Measurements from ENCODE around the gene IL25.

Gene IL25

DNA sequence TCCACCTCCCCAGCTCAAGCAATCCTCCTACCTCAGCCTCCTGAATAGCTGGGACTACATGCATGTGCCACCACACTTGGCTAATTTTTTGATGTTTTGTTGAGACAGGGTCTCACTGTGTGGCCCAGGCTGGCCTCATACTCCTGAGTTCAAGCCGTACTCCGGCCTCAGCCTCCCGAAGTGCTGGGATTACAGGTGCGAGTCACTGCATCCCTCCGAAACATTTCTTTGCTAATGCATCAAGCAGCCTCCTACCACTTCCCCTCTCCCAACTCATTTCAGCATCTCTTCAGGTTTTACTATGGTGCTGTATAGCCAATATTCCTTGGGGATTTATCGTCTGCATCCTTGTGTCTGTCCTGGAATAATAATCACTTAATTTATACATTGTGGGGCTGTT is 17.6 kb upstream of the IL25 start:
- Histone ChIP-seq H3K4me2 (ENCODE audit: low read depth, low read length) (no peak overlapping the region), H3K4me3 (ENCODE audit: low read length) (no peak overlapping the region), H3K36me3 (replicated peaks; ENCODE audit: insufficient read depth, low read length) (no peaks in the 10 kb centered on the region), H3K27ac (ENCODE audit: low read length) (no peak overlapping the region), H3K9ac (ENCODE audit: low read length) (no peak overlapping the region), H4K20me1 (ENCODE audit: insufficient read depth, low read length) (no peaks in the 10 kb centered on the region), H3K27me3 (replicated peaks; ENCODE audit: insufficient read depth, low read length) (peaks cover 5% of the 10 kb centered on the region), H3K9me3 (replicated peaks; ENCODE audit: insufficient read depth, low read length) (no peaks in the 10 kb centered on the region), H3K4me1 (ENCODE audit: low read length) (no peaks in the 10 kb centered on the region), H3K79me2 (ENCODE audit: low read length) (no peaks in the 10 kb centered on the region), H3F3A (ENCODE audit: insufficient read depth, low read length) (no peaks in the 10 kb centered on the region), H2AFZ (ENCODE audit: low read length) (no peak overlapping the region), H3K9me2 (replicated peaks; ENCODE audit: insufficient read depth, low read length) (no peaks in the 10 kb centered on the region)
- DNase-seq: no peak
- TF ChIP-seq EZH2phosphoT487 (IDR thresholded peaks at IDR 0.05; ENCODE audit: low read length): no peak
- TF ChIP-seq EZH2 (optimal IDR thresholded peaks at IDR 0.05; ENCODE audit: low read depth, low read length): no peak
- TF ChIP-seq, protein P1, sequence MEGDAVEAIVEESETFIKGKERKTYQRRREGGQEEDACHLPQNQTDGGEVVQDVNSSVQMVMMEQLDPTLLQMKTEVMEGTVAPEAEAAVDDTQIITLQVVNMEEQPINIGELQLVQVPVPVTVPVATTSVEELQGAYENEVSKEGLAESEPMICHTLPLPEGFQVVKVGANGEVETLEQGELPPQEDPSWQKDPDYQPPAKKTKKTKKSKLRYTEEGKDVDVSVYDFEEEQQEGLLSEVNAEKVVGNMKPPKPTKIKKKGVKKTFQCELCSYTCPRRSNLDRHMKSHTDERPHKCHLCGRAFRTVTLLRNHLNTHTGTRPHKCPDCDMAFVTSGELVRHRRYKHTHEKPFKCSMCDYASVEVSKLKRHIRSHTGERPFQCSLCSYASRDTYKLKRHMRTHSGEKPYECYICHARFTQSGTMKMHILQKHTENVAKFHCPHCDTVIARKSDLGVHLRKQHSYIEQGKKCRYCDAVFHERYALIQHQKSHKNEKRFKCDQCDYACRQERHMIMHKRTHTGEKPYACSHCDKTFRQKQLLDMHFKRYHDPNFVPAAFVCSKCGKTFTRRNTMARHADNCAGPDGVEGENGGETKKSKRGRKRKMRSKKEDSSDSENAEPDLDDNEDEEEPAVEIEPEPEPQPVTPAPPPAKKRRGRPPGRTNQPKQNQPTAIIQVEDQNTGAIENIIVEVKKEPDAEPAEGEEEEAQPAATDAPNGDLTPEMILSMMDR (IDR thresholded peaks at IDR 0.05; ENCODE audit: low read length): no peak

DNA sequence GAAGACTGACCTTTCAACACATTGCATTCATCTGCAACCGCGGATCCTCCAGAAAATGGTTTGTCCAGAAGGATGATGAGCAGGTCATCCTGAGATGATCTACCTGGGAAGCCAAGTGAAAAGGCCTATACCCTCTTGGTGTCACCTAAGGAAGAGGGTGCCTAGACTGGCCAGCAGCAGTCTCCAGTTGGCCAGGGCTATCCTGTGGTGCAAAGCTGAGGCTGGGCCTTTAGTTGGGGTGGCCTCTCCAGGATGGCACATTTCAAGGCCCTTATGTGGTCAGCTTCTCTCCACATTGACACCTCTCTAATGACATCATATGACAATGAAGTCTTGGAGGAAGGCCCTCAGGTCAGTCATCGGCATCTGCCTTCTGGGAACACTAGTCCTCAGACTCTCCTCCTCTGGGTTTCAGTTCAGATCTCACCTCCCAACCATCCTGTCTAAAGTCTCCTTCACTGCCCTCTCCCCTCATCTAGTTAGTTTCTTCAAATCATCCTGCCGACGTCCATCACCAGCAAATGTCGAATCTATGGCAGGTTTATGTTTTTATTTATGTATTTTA is 16.7 kb upstream of the IL25 start:
- H3K36me3 ChIP-seq (replicated peaks; ENCODE audit: insufficient read depth, low read length): no peaks in the 10 kb centered on the region
- H3F3A ChIP-seq (ENCODE audit: insufficient read depth, low read length): no peaks in the 10 kb centered on the region
- no peak overlapping the region for H2AFZ ChIP-seq (ENCODE audit: low read length)
- H3K9ac ChIP-seq (ENCODE audit: low read length): no peak overlapping the region
- H3K27me3 ChIP-seq (replicated peaks; ENCODE audit: insufficient read depth, low read length): peaks cover 5% of the 10 kb centered on the region
- H3K9me3 ChIP-seq (replicated peaks; ENCODE audit: insufficient read depth, low read length): no peaks in the 10 kb centered on the region
- H3K4me1 ChIP-seq (ENCODE audit: low read length): no peaks in the 10 kb centered on the region
- H4K20me1 ChIP-seq (ENCODE audit: insufficient read depth, low read length): no peaks in the 10 kb centered on the region
- no peak overlapping the region for H3K27ac ChIP-seq (ENCODE audit: low read length)
- H3K4me2 ChIP-seq (ENCODE audit: low read depth, low read length): no peak overlapping the region
- no peaks in the 10 kb centered on the region for H3K79me2 ChIP-seq (ENCODE audit: low read length)
- DNase-seq: no peak
- no peak overlapping the region for H3K4me3 ChIP-seq (ENCODE audit: low read length)
- no peaks in the 10 kb centered on the region for H3K9me2 ChIP-seq (replicated peaks; ENCODE audit: insufficient read depth, low read length)
- no peak for TF ChIP-seq EZH2 (optimal IDR thresholded peaks at IDR 0.05; ENCODE audit: low read depth, low read length)
- TF ChIP-seq EZH2phosphoT487 (IDR thresholded peaks at IDR 0.05; ENCODE audit: low read length): no peak
- TF ChIP-seq, protein P1 (IDR thresholded peaks at IDR 0.05; ENCODE audit: low read length): no peak

DNA sequence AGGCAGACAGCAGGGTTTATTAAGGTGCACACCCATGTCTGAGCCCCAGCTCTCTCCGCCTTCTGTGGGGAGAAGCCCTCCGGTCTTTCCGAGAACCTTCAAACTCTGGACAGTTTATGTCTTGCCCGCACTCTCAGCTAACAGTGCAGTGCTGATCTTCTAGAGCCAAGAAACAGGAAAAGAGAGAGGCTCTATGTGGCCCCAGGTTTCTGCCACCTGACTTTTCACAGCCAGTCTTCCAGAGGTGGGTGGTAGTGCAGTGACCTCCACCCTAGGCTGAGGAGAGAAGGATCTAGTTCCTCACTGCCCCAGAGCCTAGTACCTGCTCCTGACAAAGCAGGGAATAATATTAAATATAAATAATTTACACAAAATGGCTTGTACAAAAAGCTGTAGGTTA is 15.9 kb upstream of the IL25 start:
- Histone ChIP-seq H3K36me3 (replicated peaks; ENCODE audit: insufficient read depth, low read length) (no peaks in the 10 kb centered on the region), H3F3A (ENCODE audit: insufficient read depth, low read length) (no peaks in the 10 kb centered on the region), H3K4me1 (ENCODE audit: low read length) (no peaks in the 10 kb centered on the region), H3K27ac (ENCODE audit: low read length) (no peak overlapping the region), H3K27me3 (replicated peaks; ENCODE audit: insufficient read depth, low read length) (peaks cover 4% of the 10 kb centered on the region; the same call in 1 of the 2 replicates), H2AFZ (ENCODE audit: low read length) (no peak overlapping the region), H3K4me2 (ENCODE audit: low read depth, low read length) (no peak overlapping the region), H3K9me2 (replicated peaks; ENCODE audit: insufficient read depth, low read length) (no peaks in the 10 kb centered on the region), H4K20me1 (ENCODE audit: insufficient read depth, low read length) (no peaks in the 10 kb centered on the region), H3K79me2 (ENCODE audit: low read length) (no peaks in the 10 kb centered on the region), H3K9ac (ENCODE audit: low read length) (no peak overlapping the region), H3K4me3 (ENCODE audit: low read length) (no peak overlapping the region), H3K9me3 (replicated peaks; ENCODE audit: insufficient read depth, low read length) (no peaks in the 10 kb centered on the region)
- no peak for DNase-seq
- TF ChIP-seq EZH2phosphoT487 (IDR thresholded peaks at IDR 0.05; ENCODE audit: low read length) (no peak), EZH2 (optimal IDR thresholded peaks at IDR 0.05; ENCODE audit: low read depth, low read length) (no peak)
- TF ChIP-seq, protein P1 (IDR thresholded peaks at IDR 0.05; ENCODE audit: low read length): no peak

Measured in MM.1S (cell line).